ENCODE measurements around the gene HEPH. TPM values are rescaled to one million over a fixed set of nuclear protein-coding genes. Genes with fewer than 3 reads are reported as not detected.
"Not testable (repeated sequence)": the region's sequence is repeated elsewhere in the genome, so short reads cannot be mapped to it uniquely, and the experiment has no call there.

Gene HEPH
- total RNA-seq, 1 experiment from 2014 or later = 31.7 TPM

DNA sequence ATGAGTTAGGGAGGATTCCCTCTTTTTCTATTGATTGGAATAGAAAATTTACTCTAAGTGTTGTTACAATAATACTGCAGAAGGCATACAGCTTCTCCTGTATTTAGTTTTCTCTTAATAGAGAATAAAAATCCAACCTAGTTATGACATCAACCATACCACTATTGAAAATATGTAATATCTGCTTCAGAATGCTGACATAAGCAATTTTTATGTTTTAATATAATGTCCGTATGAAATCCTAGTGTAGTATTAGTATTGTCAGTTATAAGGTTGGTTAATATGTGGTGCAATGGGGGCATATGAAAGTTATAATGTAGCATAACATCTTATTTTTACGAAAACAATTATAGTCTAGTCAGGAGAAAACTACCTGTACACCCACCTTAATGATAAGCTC lies 68.2 kb downstream of the HEPH start:
- ATAC-seq (no peak), DNase-seq (ENCODE audit: low spot score) (no peak)
- no peaks in the 10 kb centered on the region for H3K4me1 Mint-ChIP-seq
- H3K27me3 Mint-ChIP-seq (ENCODE audit: low read depth) = no peaks in the 10 kb centered on the region
- CTCF ChIA-PET = no interaction called here
- POLR2A ChIA-PET = no interaction called here
- TF ChIP-seq, protein P1, sequence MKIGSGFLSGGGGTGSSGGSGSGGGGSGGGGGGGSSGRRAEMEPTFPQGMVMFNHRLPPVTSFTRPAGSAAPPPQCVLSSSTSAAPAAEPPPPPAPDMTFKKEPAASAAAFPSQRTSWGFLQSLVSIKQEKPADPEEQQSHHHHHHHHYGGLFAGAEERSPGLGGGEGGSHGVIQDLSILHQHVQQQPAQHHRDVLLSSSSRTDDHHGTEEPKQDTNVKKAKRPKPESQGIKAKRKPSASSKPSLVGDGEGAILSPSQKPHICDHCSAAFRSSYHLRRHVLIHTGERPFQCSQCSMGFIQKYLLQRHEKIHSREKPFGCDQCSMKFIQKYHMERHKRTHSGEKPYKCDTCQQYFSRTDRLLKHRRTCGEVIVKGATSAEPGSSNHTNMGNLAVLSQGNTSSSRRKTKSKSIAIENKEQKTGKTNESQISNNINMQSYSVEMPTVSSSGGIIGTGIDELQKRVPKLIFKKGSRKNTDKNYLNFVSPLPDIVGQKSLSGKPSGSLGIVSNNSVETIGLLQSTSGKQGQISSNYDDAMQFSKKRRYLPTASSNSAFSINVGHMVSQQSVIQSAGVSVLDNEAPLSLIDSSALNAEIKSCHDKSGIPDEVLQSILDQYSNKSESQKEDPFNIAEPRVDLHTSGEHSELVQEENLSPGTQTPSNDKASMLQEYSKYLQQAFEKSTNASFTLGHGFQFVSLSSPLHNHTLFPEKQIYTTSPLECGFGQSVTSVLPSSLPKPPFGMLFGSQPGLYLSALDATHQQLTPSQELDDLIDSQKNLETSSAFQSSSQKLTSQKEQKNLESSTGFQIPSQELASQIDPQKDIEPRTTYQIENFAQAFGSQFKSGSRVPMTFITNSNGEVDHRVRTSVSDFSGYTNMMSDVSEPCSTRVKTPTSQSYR (CRISPR knock-in tag; IDR thresholded peaks at IDR 0.05) = no peak
- TF ChIP-seq ZNF396 (CRISPR knock-in tag; IDR thresholded peaks at IDR 0.05; ENCODE audit: borderline replicate concordance) = no peak
- TF ChIP-seq TEAD1 (CRISPR knock-in tag; IDR thresholded peaks at IDR 0.05) = no peak
- TF ChIP-seq, protein P2, sequence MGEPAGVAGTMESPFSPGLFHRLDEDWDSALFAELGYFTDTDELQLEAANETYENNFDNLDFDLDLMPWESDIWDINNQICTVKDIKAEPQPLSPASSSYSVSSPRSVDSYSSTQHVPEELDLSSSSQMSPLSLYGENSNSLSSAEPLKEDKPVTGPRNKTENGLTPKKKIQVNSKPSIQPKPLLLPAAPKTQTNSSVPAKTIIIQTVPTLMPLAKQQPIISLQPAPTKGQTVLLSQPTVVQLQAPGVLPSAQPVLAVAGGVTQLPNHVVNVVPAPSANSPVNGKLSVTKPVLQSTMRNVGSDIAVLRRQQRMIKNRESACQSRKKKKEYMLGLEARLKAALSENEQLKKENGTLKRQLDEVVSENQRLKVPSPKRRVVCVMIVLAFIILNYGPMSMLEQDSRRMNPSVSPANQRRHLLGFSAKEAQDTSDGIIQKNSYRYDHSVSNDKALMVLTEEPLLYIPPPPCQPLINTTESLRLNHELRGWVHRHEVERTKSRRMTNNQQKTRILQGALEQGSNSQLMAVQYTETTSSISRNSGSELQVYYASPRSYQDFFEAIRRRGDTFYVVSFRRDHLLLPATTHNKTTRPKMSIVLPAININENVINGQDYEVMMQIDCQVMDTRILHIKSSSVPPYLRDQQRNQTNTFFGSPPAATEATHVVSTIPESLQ (CRISPR knock-in tag; IDR thresholded peaks at IDR 0.05) = no peak
- TF ChIP-seq NR2C2 (CRISPR knock-in tag; IDR thresholded peaks at IDR 0.05) = no peak
- TF ChIP-seq, protein P3, sequence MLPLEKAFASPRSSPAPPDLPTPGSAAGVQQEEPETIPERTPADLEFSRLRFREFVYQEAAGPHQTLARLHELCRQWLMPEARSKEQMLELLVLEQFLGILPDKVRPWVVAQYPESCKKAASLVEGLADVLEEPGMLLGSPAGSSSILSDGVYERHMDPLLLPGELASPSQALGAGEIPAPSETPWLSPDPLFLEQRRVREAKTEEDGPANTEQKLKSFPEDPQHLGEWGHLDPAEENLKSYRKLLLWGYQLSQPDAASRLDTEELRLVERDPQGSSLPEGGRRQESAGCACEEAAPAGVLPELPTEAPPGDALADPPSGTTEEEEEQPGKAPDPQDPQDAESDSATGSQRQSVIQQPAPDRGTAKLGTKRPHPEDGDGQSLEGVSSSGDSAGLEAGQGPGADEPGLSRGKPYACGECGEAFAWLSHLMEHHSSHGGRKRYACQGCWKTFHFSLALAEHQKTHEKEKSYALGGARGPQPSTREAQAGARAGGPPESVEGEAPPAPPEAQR (CRISPR knock-in tag; IDR thresholded peaks at IDR 0.05) = no peak
- TF ChIP-seq ZNF317 (CRISPR knock-in tag; IDR thresholded peaks at IDR 0.05; ENCODE audit: borderline replicate concordance, low read depth) = no peak
- TF ChIP-seq, protein P4, sequence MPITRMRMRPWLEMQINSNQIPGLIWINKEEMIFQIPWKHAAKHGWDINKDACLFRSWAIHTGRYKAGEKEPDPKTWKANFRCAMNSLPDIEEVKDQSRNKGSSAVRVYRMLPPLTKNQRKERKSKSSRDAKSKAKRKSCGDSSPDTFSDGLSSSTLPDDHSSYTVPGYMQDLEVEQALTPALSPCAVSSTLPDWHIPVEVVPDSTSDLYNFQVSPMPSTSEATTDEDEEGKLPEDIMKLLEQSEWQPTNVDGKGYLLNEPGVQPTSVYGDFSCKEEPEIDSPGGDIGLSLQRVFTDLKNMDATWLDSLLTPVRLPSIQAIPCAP (CRISPR knock-in tag; IDR thresholded peaks at IDR 0.05) = no peak
- TF ChIP-seq, protein P5, sequence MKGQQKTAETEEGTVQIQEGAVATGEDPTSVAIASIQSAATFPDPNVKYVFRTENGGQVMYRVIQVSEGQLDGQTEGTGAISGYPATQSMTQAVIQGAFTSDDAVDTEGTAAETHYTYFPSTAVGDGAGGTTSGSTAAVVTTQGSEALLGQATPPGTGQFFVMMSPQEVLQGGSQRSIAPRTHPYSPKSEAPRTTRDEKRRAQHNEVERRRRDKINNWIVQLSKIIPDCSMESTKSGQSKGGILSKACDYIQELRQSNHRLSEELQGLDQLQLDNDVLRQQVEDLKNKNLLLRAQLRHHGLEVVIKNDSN (CRISPR knock-in tag; IDR thresholded peaks at IDR 0.05) = no peak
- TF ChIP-seq PRRX2 (CRISPR knock-in tag; IDR thresholded peaks at IDR 0.05) = no peak
- no peak for TF ChIP-seq SOX15 (CRISPR knock-in tag; IDR thresholded peaks at IDR 0.05)
- no peak for TF ChIP-seq ZNF416 (CRISPR knock-in tag; IDR thresholded peaks at IDR 0.05)
- no peak for TF ChIP-seq ZNF138 (CRISPR knock-in tag; conservative IDR thresholded peaks at IDR 0.05)
- TF ChIP-seq, protein P6, sequence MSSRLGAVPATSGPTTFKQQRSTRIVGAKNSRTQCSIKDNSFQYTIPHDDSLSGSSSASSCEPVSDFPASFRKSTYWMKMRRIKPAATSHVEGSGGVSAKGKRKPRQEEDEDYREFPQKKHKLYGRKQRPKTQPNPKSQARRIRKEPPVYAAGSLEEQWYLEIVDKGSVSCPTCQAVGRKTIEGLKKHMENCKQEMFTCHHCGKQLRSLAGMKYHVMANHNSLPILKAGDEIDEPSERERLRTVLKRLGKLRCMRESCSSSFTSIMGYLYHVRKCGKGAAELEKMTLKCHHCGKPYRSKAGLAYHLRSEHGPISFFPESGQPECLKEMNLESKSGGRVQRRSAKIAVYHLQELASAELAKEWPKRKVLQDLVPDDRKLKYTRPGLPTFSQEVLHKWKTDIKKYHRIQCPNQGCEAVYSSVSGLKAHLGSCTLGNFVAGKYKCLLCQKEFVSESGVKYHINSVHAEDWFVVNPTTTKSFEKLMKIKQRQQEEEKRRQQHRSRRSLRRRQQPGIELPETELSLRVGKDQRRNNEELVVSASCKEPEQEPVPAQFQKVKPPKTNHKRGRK (CRISPR knock-in tag; IDR thresholded peaks at IDR 0.05; ENCODE audit: borderline replicate concordance) = no peak
- peaks cover 23% of the 10 kb centered on the region for H3K9me3 Mint-ChIP-seq
- H3K27ac Mint-ChIP-seq = no peak overlapping the region
- peaks cover 34% of the 10 kb centered on the region for H3K36me3 Mint-ChIP-seq
- H3K4me3 Mint-ChIP-seq = no peak overlapping the region

DNA sequence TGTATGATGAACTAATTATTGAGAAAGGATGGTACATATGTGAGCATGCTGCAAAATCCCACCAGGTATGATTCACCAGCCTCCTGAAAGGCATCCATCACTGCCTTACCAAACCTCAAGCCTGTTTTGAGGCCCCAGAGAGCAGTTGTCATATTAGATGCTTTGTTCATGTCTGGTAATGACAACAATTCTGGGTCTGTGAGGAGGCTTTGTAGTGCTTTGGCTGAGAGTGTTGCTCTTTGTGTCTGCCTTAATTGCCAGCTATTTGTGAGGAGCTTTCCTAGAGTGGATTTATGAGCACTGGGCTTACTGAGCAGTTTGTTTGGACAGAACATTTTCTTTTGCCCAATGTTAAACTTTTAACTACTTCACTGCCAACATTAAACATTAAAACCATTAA lies 69.2 kb downstream of the HEPH start:
- Mint-ChIP-seq H3K4me3 (no peak overlapping the region), H3K4me1 (no peaks in the 10 kb centered on the region), H3K36me3 (peaks cover 37% of the 10 kb centered on the region), H3K27me3 (ENCODE audit: low read depth) (no peaks in the 10 kb centered on the region), H3K9me3 (peaks cover 26% of the 10 kb centered on the region), H3K27ac (no peak overlapping the region)
- DNase-seq (ENCODE audit: low spot score) (no peak), ATAC-seq (no peak)
- no peak for TF ChIP-seq ZNF219 (CRISPR knock-in tag; IDR thresholded peaks at IDR 0.05; ENCODE audit: borderline replicate concordance)
- TF ChIP-seq, protein P7, sequence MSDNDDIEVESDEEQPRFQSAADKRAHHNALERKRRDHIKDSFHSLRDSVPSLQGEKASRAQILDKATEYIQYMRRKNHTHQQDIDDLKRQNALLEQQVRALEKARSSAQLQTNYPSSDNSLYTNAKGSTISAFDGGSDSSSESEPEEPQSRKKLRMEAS (CRISPR knock-in tag; IDR thresholded peaks at IDR 0.05) = no peak
- no peak for TF ChIP-seq KAT7 (CRISPR knock-in tag; IDR thresholded peaks at IDR 0.05; ENCODE audit: borderline replicate concordance)
- no peak for TF ChIP-seq NFYB (CRISPR knock-in tag; conservative IDR thresholded peaks at IDR 0.05; ENCODE audit: low read depth)
- TF ChIP-seq, protein P3 (CRISPR knock-in tag; IDR thresholded peaks at IDR 0.05) = no peak
- no peak for TF ChIP-seq ELF4 (CRISPR knock-in tag; IDR thresholded peaks at IDR 0.05; ENCODE audit: low read depth)
- TF ChIP-seq GABPB1 (CRISPR knock-in tag; IDR thresholded peaks at IDR 0.05) = no peak
- TF ChIP-seq NR3C1 (CRISPR knock-in tag; conservative IDR thresholded peaks at IDR 0.05; ENCODE audit: low read depth) = no peak
- ChIA-PET CTCF (no interaction called here), POLR2A (no interaction called here)

DNA sequence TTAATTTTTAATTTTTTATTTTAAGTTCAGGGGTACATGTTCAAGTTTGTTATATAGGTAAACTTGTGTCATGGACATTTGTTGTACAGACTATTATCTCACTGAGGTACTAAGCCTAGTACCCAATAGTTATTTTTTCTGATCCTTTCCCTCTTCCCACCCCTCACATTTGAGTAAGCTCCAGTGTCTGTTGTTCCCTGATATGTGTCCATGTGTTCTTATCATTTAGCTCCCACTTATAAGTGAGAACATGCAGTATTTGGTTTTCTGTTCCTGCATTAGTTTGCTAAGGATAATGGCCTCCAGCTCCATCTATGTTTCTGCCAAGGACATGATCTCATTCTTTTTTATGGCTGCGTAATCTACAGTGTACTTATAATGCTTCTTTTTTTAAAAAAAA lies 69.9 kb downstream of the HEPH start:
- H3K27ac Mint-ChIP-seq; H3K4me1 Mint-ChIP-seq; POLR2A ChIA-PET; CTCF ChIA-PET; DNase-seq (ENCODE audit: low spot score); H3K4me3 Mint-ChIP-seq; ATAC-seq; H3K27me3 Mint-ChIP-seq (ENCODE audit: low read depth): not testable (repeated sequence)
- Mint-ChIP-seq H3K36me3 (peaks cover 34% of the 10 kb centered on the region), H3K9me3 (peaks cover 23% of the 10 kb centered on the region)

Data from WTC11 (cell line).